T-helper 17 cell (primary cell): ENCODE data around the gene FOCAD. TPM values are rescaled to one million over a fixed set of nuclear protein-coding genes. Genes with fewer than 3 reads are reported as not detected.

ENCODE experiments used
- ATAC-seq: fragments of 150-1000 bp; cut with Tn5 transposase; 2 replicates; pipeline ENCODE4 v1.10.0; 2021; ENCODE audit warnings: mild to moderate bottlenecking, moderate library complexity
- DNase-seq, 3 donors: peaks; one replicate each; pipeline versions ENCODE4 v3.0.0 to v3.0.0-alpha.2; 2020 to 2021
- H3K9me3 ChIP-seq: one replicate; pipeline ENCODE4 v1.7.0; 2013; ENCODE audit warnings: low read length, mild to moderate bottlenecking; ENCODE audit not compliant: control insufficient read depth, poor library complexity, severe bottlenecking
- H3K27ac Mint-ChIP-seq: one replicate; pipeline ENCODE4 v1.8.0; 2022; ENCODE audit warnings: mild to moderate bottlenecking, moderate library complexity, mixed read lengths
- H3K27me3 Mint-ChIP-seq: one replicate; pipeline ENCODE4 v1.8.0; 2022; ENCODE audit warnings: mixed read lengths
- H3K36me3 Mint-ChIP-seq: one replicate; pipeline ENCODE4 v1.8.0; 2022; ENCODE audit warnings: low read depth, mixed read lengths
- H3K4me1 Mint-ChIP-seq: one replicate; pipeline ENCODE4 v1.8.0; 2022; ENCODE audit warnings: mild to moderate bottlenecking, mixed read lengths
- H3K4me3 Mint-ChIP-seq: one replicate; pipeline ENCODE4 v1.8.0; 2022; ENCODE audit warnings: mild to moderate bottlenecking, moderate library complexity, mixed read lengths
- total RNA-seq, 4 donors: library from RNA in 2 of 4; stranded (reverse) in 2 of 4; gene quantifications; one replicate each; pipeline ENCODE4 v1.2.3 and lab custom pipeline; 2022 to 2026

The FOCAD gene
- total RNA-seq, 2 donors from 2014 or later: 16.2 to 18.2 TPM

DNA sequence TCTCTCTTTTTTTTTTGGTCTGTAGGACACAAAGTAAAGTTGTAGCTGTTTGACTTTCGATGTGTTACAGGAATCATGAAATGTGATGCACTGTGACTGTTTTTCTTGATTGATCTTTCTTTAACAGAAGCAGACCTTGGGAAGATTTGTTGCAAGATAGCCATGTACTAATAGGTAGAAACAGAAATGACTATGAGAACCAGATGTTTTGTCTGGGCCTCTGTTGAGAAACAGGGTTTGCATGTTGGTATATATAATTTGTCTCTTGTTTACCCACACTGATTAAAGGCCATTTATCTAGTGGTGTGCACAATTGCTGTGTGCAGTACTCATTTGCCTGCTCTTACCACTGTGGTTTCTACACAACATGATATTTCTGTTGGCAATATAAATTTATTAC, 222.3 kb downstream of the FOCAD start:
- peaks cover 3% of the 10 kb centered on the region for H3K4me1 Mint-ChIP-seq
- no peaks in the 10 kb centered on the region for H3K27me3 Mint-ChIP-seq
- peaks cover 9% of the 10 kb centered on the region for H3K36me3 Mint-ChIP-seq
- H3K4me3 Mint-ChIP-seq: no peak overlapping the region
- no peaks in the 10 kb centered on the region for H3K9me3 ChIP-seq
- peak overlapping the region; percentile 37 for H3K27ac Mint-ChIP-seq
- DNase-seq: no peak
- no peak for ATAC-seq

DNA sequence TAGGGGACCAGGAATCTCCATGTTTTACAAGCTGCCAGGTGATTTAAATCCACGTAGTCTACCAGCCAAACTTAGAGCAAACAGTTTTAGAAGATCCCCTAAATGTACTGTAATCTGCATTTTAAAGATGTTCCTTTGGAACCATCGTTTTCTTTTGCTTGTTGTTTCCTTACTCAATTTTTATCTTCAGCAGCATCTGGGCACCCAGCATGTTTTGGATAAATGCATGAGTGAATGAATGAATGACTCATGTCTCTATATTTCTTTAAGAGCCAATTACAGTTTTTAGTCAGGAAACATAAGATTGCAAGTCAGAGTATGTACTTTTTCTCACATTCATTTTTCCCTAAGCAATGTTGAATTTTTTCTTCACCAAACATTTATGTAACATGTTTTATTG, 224.4 kb downstream of the FOCAD start:
- H3K36me3 Mint-ChIP-seq: peaks cover 13% of the 10 kb centered on the region
- no peak overlapping the region for H3K4me3 Mint-ChIP-seq
- peaks cover 6% of the 10 kb centered on the region for H3K4me1 Mint-ChIP-seq
- H3K27me3 Mint-ChIP-seq: no peaks in the 10 kb centered on the region
- ATAC-seq (no peak), DNase-seq (no peak)
- no peaks in the 10 kb centered on the region for H3K9me3 ChIP-seq
- H3K27ac Mint-ChIP-seq: no peak overlapping the region

DNA sequence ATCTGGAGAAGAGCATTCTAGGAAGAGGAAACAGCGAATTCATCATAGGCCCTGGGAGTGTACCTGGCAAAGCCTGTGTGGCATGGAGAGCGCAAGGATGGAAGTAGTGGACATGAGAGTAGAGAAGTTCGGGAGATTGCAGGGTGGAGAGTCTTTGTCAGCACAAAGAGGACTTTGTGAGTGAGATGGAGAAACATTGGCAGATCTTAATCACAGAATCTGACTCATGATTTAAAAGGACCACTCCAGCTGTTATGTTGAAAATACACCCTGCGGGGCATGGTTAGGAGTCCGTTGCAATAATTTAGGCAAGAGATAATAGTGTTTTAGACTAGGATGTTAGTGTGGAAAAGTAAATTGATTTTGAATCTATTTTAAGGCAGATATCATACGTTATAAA, 230.5 kb downstream of the FOCAD start:
- Mint-ChIP-seq H3K27ac (peak overlapping the region; percentile 0), H3K36me3 (peaks cover 12% of the 10 kb centered on the region), H3K4me1 (peaks cover 5% of the 10 kb centered on the region), H3K4me3 (no peak overlapping the region), H3K27me3 (no peaks in the 10 kb centered on the region)
- ATAC-seq (no peak), DNase-seq (no peak)
- no peaks in the 10 kb centered on the region for H3K9me3 ChIP-seq

DNA sequence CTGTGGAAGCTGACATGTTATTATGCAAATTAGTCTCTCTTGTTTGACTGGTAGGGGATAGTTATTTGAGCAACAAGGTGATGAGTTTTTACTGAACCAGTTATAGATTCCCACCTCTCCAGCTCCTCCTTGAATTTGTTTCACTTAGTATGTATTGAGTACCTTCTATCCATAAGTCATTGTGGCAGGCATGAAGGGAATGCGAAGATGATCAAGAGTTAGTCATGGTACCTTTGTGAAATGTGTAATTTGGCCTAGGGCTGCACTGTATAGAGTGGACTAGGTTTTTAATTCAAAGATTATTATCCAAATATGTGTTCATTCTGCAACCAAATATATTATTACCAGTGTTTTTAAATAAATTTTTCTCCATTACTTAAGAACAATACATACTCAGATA, 237.3 kb downstream of the FOCAD start:
- Mint-ChIP-seq H3K27me3 (no peaks in the 10 kb centered on the region), H3K27ac (no peak overlapping the region), H3K4me3 (no peak overlapping the region), H3K4me1 (peaks cover 3% of the 10 kb centered on the region), H3K36me3 (peaks cover 7% of the 10 kb centered on the region)
- ATAC-seq (no peak), DNase-seq (no peak)
- no peaks in the 10 kb centered on the region for H3K9me3 ChIP-seq

DNA sequence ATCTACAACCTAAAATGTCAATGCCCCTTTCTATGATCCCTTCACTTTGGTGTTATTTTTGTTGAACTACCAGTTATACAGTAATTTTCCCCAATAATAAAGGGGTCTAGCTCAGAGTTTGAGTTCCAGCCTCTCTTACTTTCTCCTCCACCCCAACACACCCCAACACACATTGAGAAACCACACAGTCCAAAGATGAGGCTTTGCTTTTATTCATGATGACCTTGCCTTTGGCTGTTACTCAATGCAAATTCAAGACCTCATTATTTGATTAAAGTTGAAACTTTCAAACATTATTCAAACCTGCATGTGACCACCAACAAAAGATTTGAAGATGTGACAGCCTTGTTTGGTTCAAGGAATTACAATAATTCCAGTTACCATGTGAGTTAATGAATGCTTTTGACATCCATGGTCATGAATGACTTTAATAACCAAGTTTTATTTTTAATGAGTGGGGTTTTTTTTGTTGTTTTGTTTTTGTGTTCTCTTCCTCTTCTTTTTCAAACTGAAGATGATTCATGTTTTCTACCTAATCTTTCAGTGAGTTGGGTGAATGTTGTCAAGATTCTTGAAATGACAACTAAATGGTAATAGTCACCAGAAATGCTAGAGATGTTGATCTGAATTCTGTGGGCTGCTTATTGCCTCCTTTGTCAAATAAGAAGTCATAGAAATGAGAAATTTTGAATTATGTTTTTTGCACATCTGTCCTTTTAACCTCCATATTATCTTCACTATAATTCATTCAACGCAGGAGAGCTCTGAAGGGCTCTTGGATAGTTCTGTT, 241.4 kb downstream of the FOCAD start:
- no peak for DNase-seq
- ATAC-seq: no peak
- H3K27ac Mint-ChIP-seq: no peak overlapping the region
- H3K4me3 Mint-ChIP-seq: no peak overlapping the region
- H3K27me3 Mint-ChIP-seq: no peaks in the 10 kb centered on the region
- H3K4me1 Mint-ChIP-seq: peaks cover 3% of the 10 kb centered on the region
- H3K9me3 ChIP-seq: no peaks in the 10 kb centered on the region
- H3K36me3 Mint-ChIP-seq: peaks cover 2% of the 10 kb centered on the region

DNA sequence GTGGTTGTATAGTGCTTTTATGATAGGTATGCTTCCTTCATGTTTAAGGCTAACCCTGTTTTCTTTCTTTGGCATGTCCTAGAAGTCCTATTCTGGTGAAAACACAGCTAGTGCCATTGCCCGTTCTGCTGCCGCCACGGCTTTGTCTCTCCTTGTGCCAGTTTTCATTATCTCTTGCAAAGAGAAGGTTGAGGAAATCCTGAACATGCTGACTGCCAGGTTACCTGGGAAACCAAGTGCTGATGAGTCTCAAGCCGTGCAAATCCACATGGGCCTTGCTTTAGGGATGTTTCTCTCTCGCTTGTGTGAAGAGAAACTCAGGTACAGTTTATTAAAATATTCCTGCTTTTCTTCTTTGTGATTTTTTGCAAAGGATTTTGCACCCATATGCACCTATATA, 245.2 kb downstream of the FOCAD start:
- peaks cover 6% of the 10 kb centered on the region for H3K36me3 Mint-ChIP-seq
- H3K4me3 Mint-ChIP-seq: no peak overlapping the region

DNA sequence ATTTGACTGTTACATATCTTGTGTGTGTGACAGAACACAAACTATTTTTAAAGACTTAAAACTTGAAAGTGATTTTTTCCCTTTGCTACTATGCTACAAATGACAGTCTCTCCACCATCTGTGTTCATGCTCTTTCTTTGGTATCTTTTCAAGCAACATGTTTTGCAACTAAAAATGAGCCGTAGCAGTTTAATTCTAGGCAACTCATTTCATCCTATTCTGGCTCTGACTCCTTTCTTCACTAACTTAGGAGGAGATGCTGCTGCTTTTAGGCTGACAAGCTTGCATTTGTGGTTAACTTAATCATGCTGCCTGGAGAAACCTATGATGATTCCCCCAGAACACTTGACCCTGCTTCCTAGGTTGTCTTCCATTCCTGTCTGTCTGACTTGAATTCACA, 246.8 kb downstream of the FOCAD start:
- H3K27me3 Mint-ChIP-seq: no peaks in the 10 kb centered on the region
- peaks cover 3% of the 10 kb centered on the region for H3K36me3 Mint-ChIP-seq
- DNase-seq (no peak), ATAC-seq (no peak)
- H3K27ac Mint-ChIP-seq: no peak overlapping the region
- no peak overlapping the region for H3K4me3 Mint-ChIP-seq
- no peaks in the 10 kb centered on the region for H3K9me3 ChIP-seq
- H3K4me1 Mint-ChIP-seq: no peaks in the 10 kb centered on the region

More for the DNA sequence above, 245.2 kb downstream of the FOCAD start:
- H3K27ac Mint-ChIP-seq: no peak overlapping the region
- no peak for ATAC-seq
- H3K27me3 Mint-ChIP-seq: no peaks in the 10 kb centered on the region
- H3K9me3 ChIP-seq: no peaks in the 10 kb centered on the region
- DNase-seq: no peak
- H3K4me1 Mint-ChIP-seq: no peaks in the 10 kb centered on the region

DNA sequence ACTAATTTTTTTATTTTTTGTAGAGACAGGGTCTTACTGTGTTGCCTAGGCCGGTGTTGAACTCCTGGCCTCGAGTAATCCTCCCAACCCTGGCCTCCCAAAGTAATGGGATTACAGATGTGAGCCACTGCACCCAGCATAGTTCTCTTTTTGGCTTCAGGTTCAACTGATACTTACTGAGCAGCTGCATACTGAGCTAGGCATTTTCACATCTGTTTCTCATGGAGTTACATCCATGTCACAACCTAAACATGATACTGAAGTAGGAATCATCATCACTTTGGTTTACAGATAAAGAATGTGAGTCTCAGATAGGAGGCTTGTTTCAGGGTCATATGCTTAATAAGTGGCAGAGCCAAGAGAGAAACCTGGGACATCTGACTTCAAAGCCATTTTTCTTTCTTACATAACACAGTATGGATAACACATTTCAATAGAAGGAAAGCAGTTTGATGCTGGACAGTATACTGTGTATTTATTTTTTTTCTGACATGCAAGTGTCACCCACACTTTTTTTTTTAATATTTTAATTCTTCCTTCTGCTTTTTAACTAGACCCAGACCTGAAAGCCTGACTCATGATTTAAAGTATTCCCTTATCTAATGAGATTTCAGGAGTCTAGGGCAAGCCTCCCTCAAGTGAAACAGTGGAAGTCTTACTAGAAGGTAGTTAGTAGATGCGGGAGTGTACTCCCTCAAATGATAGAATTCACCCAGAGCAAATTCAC, 256.6 kb downstream of the FOCAD start:
- no peaks in the 10 kb centered on the region for H3K9me3 ChIP-seq
- no peak overlapping the region for H3K27ac Mint-ChIP-seq
- H3K4me1 Mint-ChIP-seq: peaks cover 2% of the 10 kb centered on the region
- no peak overlapping the region for H3K4me3 Mint-ChIP-seq
- ATAC-seq: peak; percentile 10
- DNase-seq: no peak
- H3K27me3 Mint-ChIP-seq: no peaks in the 10 kb centered on the region
- H3K36me3 Mint-ChIP-seq: peaks cover 7% of the 10 kb centered on the region

DNA sequence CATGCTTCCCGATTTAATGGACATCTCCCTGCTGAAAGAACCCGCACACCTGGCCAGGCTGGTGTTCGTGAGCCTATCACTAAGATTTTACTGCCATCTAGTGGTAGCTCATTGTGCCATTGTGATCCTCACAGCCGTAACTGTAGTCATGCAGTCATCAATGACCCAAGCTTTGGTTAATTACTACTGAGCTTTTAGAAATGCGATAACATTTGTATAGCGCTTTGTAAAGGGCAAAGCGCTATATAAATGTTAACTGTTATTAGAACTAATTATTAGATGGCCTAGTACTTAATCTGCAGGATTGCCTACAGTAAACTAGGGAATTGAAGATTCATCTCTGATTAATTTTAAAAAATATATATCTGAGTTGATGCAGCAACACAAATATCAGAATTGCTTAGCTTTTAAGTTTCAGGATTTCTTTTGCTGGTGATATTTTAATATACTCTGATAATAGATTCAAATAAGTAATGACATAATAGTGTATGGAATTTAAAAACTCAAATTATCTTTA, 257.2 kb downstream of the FOCAD start:
- ATAC-seq: peak; percentile 94
- DNase-seq: peak; percentile 14 to 33 (median 16)
- Mint-ChIP-seq H3K27me3 (no peaks in the 10 kb centered on the region), H3K36me3 (peaks cover 6% of the 10 kb centered on the region), H3K4me1 (peaks cover 2% of the 10 kb centered on the region), H3K4me3 (no peak overlapping the region), H3K27ac (no peak overlapping the region)
- no peaks in the 10 kb centered on the region for H3K9me3 ChIP-seq

DNA sequence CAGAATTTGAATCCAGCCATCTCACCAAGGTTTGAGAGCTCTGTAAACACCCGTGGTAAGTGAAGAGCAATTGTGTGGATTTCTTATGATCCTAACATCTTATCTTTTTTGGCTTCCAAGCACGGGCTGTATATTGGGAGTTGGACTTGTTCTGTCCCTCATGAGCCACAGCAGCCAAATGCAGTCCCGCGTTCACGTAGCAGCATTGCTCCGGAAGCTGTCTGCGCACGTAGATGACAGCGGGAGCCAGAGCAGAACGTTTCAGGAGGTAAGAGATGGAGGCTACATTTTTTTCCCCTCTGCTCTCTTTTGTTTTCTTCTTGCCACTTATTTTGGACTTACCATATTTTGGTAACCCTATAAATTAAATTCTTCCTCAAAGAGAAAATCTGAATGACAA, 260.4 kb downstream of the FOCAD start:
- Mint-ChIP-seq H3K4me3 (no peak overlapping the region), H3K4me1 (peaks cover 2% of the 10 kb centered on the region), H3K27ac (no peak overlapping the region), H3K36me3 (peaks cover 5% of the 10 kb centered on the region), H3K27me3 (no peaks in the 10 kb centered on the region)
- no peak for DNase-seq
- no peaks in the 10 kb centered on the region for H3K9me3 ChIP-seq
- ATAC-seq: no peak

DNA sequence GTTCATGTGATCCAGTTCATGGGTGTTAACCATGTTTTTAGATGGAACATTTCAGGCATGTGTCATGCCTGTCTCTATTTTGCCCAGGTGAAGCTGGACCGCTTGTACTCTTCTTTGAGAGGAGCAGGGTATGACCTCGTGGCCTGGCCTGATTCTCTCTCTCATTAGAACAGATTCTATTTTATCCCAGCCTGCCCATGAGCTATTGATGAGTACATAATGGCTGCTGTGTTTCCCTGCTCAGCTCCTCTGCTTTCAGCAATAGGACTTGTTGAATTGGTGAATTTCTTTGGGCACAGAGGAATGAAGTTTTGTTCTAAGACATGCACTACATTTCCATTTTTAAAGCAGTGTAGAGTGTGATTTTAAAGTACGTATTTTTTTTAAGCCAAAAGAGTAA, 261.2 kb downstream of the FOCAD start:
- no peaks in the 10 kb centered on the region for H3K9me3 ChIP-seq
- Mint-ChIP-seq H3K4me3 (no peak overlapping the region), H3K27me3 (no peaks in the 10 kb centered on the region), H3K27ac (no peak overlapping the region), H3K4me1 (peaks cover 2% of the 10 kb centered on the region), H3K36me3 (peaks cover 5% of the 10 kb centered on the region)
- ATAC-seq (no peak), DNase-seq (no peak)

DNA sequence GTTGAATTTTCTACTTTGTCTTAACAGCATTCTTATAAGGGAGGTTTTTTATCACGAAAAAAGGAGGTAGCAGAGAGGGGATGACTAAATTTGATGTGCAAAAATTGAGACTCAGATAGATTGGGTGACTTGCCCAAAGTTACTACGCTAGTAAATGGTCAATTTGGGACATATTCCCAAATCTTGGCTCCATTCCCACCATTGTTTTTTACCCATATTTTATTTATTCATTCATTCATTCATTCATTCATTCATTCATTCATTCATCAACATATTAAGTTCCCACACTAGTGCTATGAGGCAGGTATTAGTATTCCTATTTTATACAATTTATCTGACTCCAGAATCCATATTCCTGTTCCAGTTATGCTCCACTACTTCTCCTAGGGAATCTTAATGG, 261.8 kb downstream of the FOCAD start:
- no peak for ATAC-seq
- DNase-seq: no peak
- no peak overlapping the region for H3K27ac Mint-ChIP-seq
- H3K4me3 Mint-ChIP-seq: no peak overlapping the region
- no peaks in the 10 kb centered on the region for H3K9me3 ChIP-seq
- H3K27me3 Mint-ChIP-seq: no peaks in the 10 kb centered on the region
- peaks cover 5% of the 10 kb centered on the region for H3K36me3 Mint-ChIP-seq
- peaks cover 2% of the 10 kb centered on the region for H3K4me1 Mint-ChIP-seq

DNA sequence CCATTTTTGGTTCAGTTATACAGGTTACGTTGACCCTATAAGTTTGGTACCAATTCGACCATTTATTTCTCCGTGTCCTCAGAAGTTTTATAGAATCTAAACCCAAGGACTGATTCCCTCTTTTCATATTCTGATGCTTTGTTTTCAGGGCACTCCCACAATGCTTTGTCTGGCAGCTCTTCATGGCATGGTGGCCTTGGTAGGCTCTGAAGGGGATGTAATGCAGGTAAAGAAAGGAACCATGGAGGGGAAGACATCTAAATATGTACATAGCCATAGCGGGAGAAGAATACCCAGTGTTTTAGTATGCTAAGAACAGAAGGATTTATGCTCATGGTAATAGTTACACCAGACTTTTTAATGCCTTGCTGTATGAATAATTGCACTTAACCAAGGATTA, 264.6 kb downstream of the FOCAD start:
- no peak for ATAC-seq
- H3K4me3 Mint-ChIP-seq: no peak overlapping the region

More for the DNA sequence above, 264.6 kb downstream of the FOCAD start:
- no peak for DNase-seq
- Mint-ChIP-seq H3K27me3 (no peaks in the 10 kb centered on the region), H3K27ac (no peak overlapping the region), H3K4me1 (no peaks in the 10 kb centered on the region), H3K36me3 (peaks cover 11% of the 10 kb centered on the region)
- no peaks in the 10 kb centered on the region for H3K9me3 ChIP-seq
